Measurements from ENCODE around the gene TREML4.

Gene TREML4

DNA sequence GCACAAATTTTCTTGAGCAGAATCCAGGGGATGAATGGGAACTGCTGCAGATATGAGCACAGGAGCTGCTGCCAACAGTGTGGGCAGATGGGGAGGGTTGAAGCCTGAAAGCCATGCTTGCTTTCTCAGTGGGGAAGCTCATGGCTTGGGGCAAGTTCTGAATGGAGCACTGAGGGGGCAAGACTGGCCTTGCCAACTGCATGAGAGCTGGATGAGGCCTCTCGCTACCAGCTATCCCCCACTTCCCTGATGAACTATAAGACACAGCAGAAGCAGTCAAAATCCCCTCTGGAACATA lies 30.0 kb downstream of the TREML4 start:
- H3K9me3 ChIP-seq (ENCODE audit: control extremely low read depth in 1 of 5, control insufficient read depth in 4 of 5, insufficient read depth in 2 of 5, low read depth in 1 of 5, low read length in 4 of 5), result peaks cover 3 to 32% (median 3%) of the 10 kb centered on the region in 5 experiments
- H3K27ac ChIP-seq (ENCODE audit: insufficient read depth in 1 of 2, low read depth in 1 of 2, low read length in 2 of 2, poor library complexity in 1 of 2, severe bottlenecking in 2 of 2), result no peak overlapping the region
- no CpG with 5 or more reads among the region's 1 CpG for WGBS (ENCODE audit: insufficient coverage)
- no peak for DNase-seq
- no peak overlapping the region for H3K4me3 ChIP-seq (ENCODE audit: control insufficient read depth in 1 of 7, extremely low read depth in 1 of 7, insufficient read depth in 4 of 7, low read depth in 2 of 7, low read length in 6 of 7)
- no peaks in the 10 kb centered on the region for H3K36me3 ChIP-seq (ENCODE audit: control insufficient read depth in 4 of 4, insufficient read depth in 4 of 4, low read length in 3 of 4)
- H3K4me1 ChIP-seq (ENCODE audit: control extremely low read depth in 1 of 4, control insufficient read depth in 4 of 4, insufficient read depth in 4 of 4, low read length in 3 of 4), result peaks cover 0 to 13% (median 0%) of the 10 kb centered on the region in 4 experiments
- POLR2A ChIA-PET, result no interaction called here
- no peaks in the 10 kb centered on the region for H3K27me3 ChIP-seq (replicated peaks in 2 of 5; ENCODE audit: control insufficient read depth in 4 of 5, insufficient read depth in 5 of 5, low read length in 4 of 5)
- CTCF ChIA-PET, result interaction anchor here (1.0 kb wide), 2 partner anchors 9 to 10 kb away, joined by 3 read pairs; no protein-coding TSS in a partner anchor

DNA sequence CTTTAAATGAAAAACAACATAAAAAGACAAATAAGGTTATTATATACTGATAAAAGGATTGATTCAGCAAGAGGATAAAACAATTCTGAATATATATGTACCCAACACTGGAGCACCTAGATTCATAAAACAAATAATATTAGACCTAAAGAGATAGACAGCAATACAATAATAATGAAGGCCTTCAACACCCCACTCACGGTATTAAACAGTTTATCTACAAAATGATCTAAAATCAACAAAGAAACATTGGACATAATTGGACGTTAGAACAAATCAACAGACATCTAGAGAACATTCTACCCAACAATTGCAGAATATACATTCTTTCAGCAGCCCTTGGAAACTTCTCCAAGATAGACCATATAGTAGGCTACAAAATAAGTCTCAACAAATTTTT lies 34.3 kb downstream of the TREML4 start:
- ChIA-PET POLR2A (no interaction called here), CTCF (interaction anchor here (1.5 kb wide), 1 partner anchor 16 kb away, joined by 3 read pairs; no protein-coding TSS in a partner anchor)
- no peaks in the 10 kb centered on the region for H3K27me3 ChIP-seq (replicated peaks in 2 of 5; ENCODE audit: control insufficient read depth in 4 of 5, insufficient read depth in 5 of 5, low read length in 4 of 5)
- peaks cover 3 to 39% (median 6%) of the 10 kb centered on the region in 5 experiments for H3K9me3 ChIP-seq (ENCODE audit: control extremely low read depth in 1 of 5, control insufficient read depth in 4 of 5, insufficient read depth in 2 of 5, low read depth in 1 of 5, low read length in 4 of 5)
- no peaks in the 10 kb centered on the region for H3K36me3 ChIP-seq (ENCODE audit: control insufficient read depth in 4 of 4, insufficient read depth in 4 of 4, low read length in 3 of 4)
- H3K4me3 ChIP-seq (ENCODE audit: control insufficient read depth in 1 of 7, extremely low read depth in 1 of 7, insufficient read depth in 4 of 7, low read depth in 2 of 7, low read length in 6 of 7), result no peak overlapping the region
- DNase-seq, result no peak
- no peaks in the 10 kb centered on the region for H3K4me1 ChIP-seq (ENCODE audit: control extremely low read depth in 1 of 4, control insufficient read depth in 4 of 4, insufficient read depth in 4 of 4, low read length in 3 of 4)
- WGBS (ENCODE audit: insufficient coverage), result 92% methylated on average over 2 of the region's 2 CpGs
- H3K27ac ChIP-seq (ENCODE audit: insufficient read depth in 1 of 2, low read depth in 1 of 2, low read length in 2 of 2, poor library complexity in 1 of 2, severe bottlenecking in 2 of 2), result no peak overlapping the region

- WGBS (ENCODE audit: insufficient coverage), result no CpG with 5 or more reads among the region's 1 CpG
- no peaks in the 10 kb centered on the region for H3K4me1 ChIP-seq (ENCODE audit: control extremely low read depth in 1 of 4, control insufficient read depth in 4 of 4, insufficient read depth in 4 of 4, low read length in 3 of 4)
- no peak overlapping the region for H3K4me3 ChIP-seq (ENCODE audit: control insufficient read depth in 1 of 7, extremely low read depth in 1 of 7, insufficient read depth in 4 of 7, low read depth in 2 of 7, low read length in 6 of 7)
- no peak for DNase-seq
- no peak overlapping the region for H3K27ac ChIP-seq (ENCODE audit: insufficient read depth in 1 of 2, low read depth in 1 of 2, low read length in 2 of 2, poor library complexity in 1 of 2, severe bottlenecking in 2 of 2)
- H3K27me3 ChIP-seq (replicated peaks in 2 of 5; ENCODE audit: control insufficient read depth in 4 of 5, insufficient read depth in 5 of 5, low read length in 4 of 5), result no peaks in the 10 kb centered on the region
- peaks cover 3 to 37% (median 6%) of the 10 kb centered on the region in 5 experiments for H3K9me3 ChIP-seq (ENCODE audit: control extremely low read depth in 1 of 5, control insufficient read depth in 4 of 5, insufficient read depth in 2 of 5, low read depth in 1 of 5, low read length in 4 of 5)
- no peaks in the 10 kb centered on the region for H3K36me3 ChIP-seq (ENCODE audit: control insufficient read depth in 4 of 4, insufficient read depth in 4 of 4, low read length in 3 of 4)
- POLR2A ChIA-PET, result no interaction called here
- CTCF ChIA-PET, result no interaction called here
Observed at GRCh38 chr6:41263267-41263666, 35.1 kb downstream of the TREML4 start.

GRCh38 chr6:41266541-41266940 lies 38.4 kb downstream of the TREML4 start:
- Histone ChIP-seq H3K27ac (ENCODE audit: insufficient read depth in 1 of 2, low read depth in 1 of 2, low read length in 2 of 2, poor library complexity in 1 of 2, severe bottlenecking in 2 of 2) (no peak overlapping the region), H3K27me3 (replicated peaks in 2 of 5; ENCODE audit: control insufficient read depth in 4 of 5, insufficient read depth in 5 of 5, low read length in 4 of 5) (no peaks in the 10 kb centered on the region), H3K9me3 (ENCODE audit: control extremely low read depth in 1 of 5, control insufficient read depth in 4 of 5, insufficient read depth in 2 of 5, low read depth in 1 of 5, low read length in 4 of 5) (peaks cover 3 to 17% (median 5%) of the 10 kb centered on the region in 5 experiments), H3K36me3 (ENCODE audit: control insufficient read depth in 4 of 4, insufficient read depth in 4 of 4, low read length in 3 of 4) (no peaks in the 10 kb centered on the region), H3K4me3 (ENCODE audit: control insufficient read depth in 1 of 7, extremely low read depth in 1 of 7, insufficient read depth in 4 of 7, low read depth in 2 of 7, low read length in 6 of 7) (no peak overlapping the region), H3K4me1 (ENCODE audit: control extremely low read depth in 1 of 4, control insufficient read depth in 4 of 4, insufficient read depth in 4 of 4, low read length in 3 of 4) (peaks cover 3 to 6% (median 4%) of the 10 kb centered on the region in 4 experiments)
- DNase-seq, result no peak
- POLR2A ChIA-PET, result no interaction called here
- CTCF ChIA-PET, result interaction anchor here (1.1 kb wide), 1 partner anchor 8 kb away, joined by 3 read pairs; no protein-coding TSS in a partner anchor

DNA sequence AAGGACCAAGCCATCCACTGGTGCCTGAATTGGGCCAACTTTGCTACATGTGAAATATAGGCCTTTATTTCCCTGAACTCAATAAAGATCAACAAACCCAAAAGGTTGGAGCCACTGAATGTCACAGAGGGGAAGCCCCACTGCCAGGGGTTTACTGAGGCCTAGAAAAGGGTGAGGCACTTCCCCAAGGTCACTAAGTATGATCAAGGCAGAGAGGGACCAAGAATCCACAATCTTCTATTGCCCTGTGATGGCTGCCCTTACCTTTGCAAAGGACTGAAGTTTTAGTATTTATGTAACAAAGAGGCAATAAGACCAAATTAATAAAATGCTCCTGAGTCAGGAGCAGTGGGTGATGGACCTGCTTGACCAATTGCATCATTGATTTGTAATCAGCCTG lies 40.3 kb downstream of the TREML4 start:
- Histone ChIP-seq H3K4me3 (ENCODE audit: control insufficient read depth in 1 of 7, extremely low read depth in 1 of 7, insufficient read depth in 4 of 7, low read depth in 2 of 7, low read length in 6 of 7) (no peak overlapping the region), H3K27ac (ENCODE audit: insufficient read depth in 1 of 2, low read depth in 1 of 2, low read length in 2 of 2, poor library complexity in 1 of 2, severe bottlenecking in 2 of 2) (no peak overlapping the region), H3K4me1 (ENCODE audit: control extremely low read depth in 1 of 4, control insufficient read depth in 4 of 4, insufficient read depth in 4 of 4, low read length in 3 of 4) (peaks cover 6 to 18% (median 12%) of the 10 kb centered on the region in 4 experiments), H3K27me3 (replicated peaks in 2 of 5; ENCODE audit: control insufficient read depth in 4 of 5, insufficient read depth in 5 of 5, low read length in 4 of 5) (no peaks in the 10 kb centered on the region), H3K9me3 (ENCODE audit: control extremely low read depth in 1 of 5, control insufficient read depth in 4 of 5, insufficient read depth in 2 of 5, low read depth in 1 of 5, low read length in 4 of 5) (peaks cover 0 to 4% (median 2%) of the 10 kb centered on the region in 5 experiments), H3K36me3 (ENCODE audit: control insufficient read depth in 4 of 4, insufficient read depth in 4 of 4, low read length in 3 of 4) (no peaks in the 10 kb centered on the region)
- ChIA-PET CTCF (interaction anchor here (1.2 kb wide), 1 partner anchor 18 kb away, joined by 4 read pairs; no protein-coding TSS in a partner anchor), POLR2A (interaction anchor here (0.6 kb wide), 1 partner anchor 40 kb away, joined by 5 read pairs; no protein-coding TSS in a partner anchor)
- no peak for DNase-seq

- no peak for DNase-seq
- H3K4me3 ChIP-seq (ENCODE audit: control insufficient read depth in 1 of 7, extremely low read depth in 1 of 7, insufficient read depth in 4 of 7, low read depth in 2 of 7, low read length in 6 of 7), result no peak overlapping the region
- CTCF ChIA-PET, result interaction anchor here (1.2 to 1.5 kb wide), 3 partner anchors 9 to 86 kb away, joined by 3 to 8 read pairs (median 4); no protein-coding TSS in a partner anchor
- H3K36me3 ChIP-seq (ENCODE audit: control insufficient read depth in 4 of 4, insufficient read depth in 4 of 4, low read length in 3 of 4), result no peaks in the 10 kb centered on the region
- no peaks in the 10 kb centered on the region for H3K9me3 ChIP-seq (ENCODE audit: control extremely low read depth in 1 of 5, control insufficient read depth in 4 of 5, insufficient read depth in 2 of 5, low read depth in 1 of 5, low read length in 4 of 5)
- POLR2A ChIA-PET, result interaction anchor here (0.6 kb wide), 1 partner anchor 39 kb away, joined by 5 read pairs; no protein-coding TSS in a partner anchor
- no peaks in the 10 kb centered on the region for H3K27me3 ChIP-seq (replicated peaks in 2 of 5; ENCODE audit: control insufficient read depth in 4 of 5, insufficient read depth in 5 of 5, low read length in 4 of 5)
- WGBS (ENCODE audit: insufficient coverage), result 100% methylated on average over 1 of the region's 2 CpGs
- peaks cover 6 to 18% (median 12%) of the 10 kb centered on the region in 4 experiments for H3K4me1 ChIP-seq (ENCODE audit: control extremely low read depth in 1 of 4, control insufficient read depth in 4 of 4, insufficient read depth in 4 of 4, low read length in 3 of 4)
- H3K27ac ChIP-seq (ENCODE audit: insufficient read depth in 1 of 2, low read depth in 1 of 2, low read length in 2 of 2, poor library complexity in 1 of 2, severe bottlenecking in 2 of 2), result no peak overlapping the region
Observed at GRCh38 chr6:41269166-41269565, 41.0 kb downstream of the TREML4 start.

GRCh38 chr6:41269716-41270115 lies 41.6 kb downstream of the TREML4 start:
- POLR2A ChIA-PET, result no interaction called here
- CTCF ChIA-PET, result interaction anchor here (1.2 to 1.5 kb wide), 3 partner anchors 9 to 87 kb away, joined by 3 to 8 read pairs (median 4); no protein-coding TSS in a partner anchor
- no peak for DNase-seq
- H3K4me3 ChIP-seq (ENCODE audit: control insufficient read depth in 1 of 7, extremely low read depth in 1 of 7, insufficient read depth in 4 of 7, low read depth in 2 of 7, low read length in 6 of 7), result no peak overlapping the region
- no peaks in the 10 kb centered on the region for H3K27me3 ChIP-seq (replicated peaks in 2 of 5; ENCODE audit: control insufficient read depth in 4 of 5, insufficient read depth in 5 of 5, low read length in 4 of 5)
- H3K27ac ChIP-seq (ENCODE audit: insufficient read depth in 1 of 2, low read depth in 1 of 2, low read length in 2 of 2, poor library complexity in 1 of 2, severe bottlenecking in 2 of 2), result no peak overlapping the region
- H3K4me1 ChIP-seq (ENCODE audit: control extremely low read depth in 1 of 4, control insufficient read depth in 4 of 4, insufficient read depth in 4 of 4, low read length in 3 of 4), result peaks cover 6 to 19% (median 12%) of the 10 kb centered on the region in 4 experiments
- no peaks in the 10 kb centered on the region for H3K36me3 ChIP-seq (ENCODE audit: control insufficient read depth in 4 of 4, insufficient read depth in 4 of 4, low read length in 3 of 4)
- H3K9me3 ChIP-seq (ENCODE audit: control extremely low read depth in 1 of 5, control insufficient read depth in 4 of 5, insufficient read depth in 2 of 5, low read depth in 1 of 5, low read length in 4 of 5), result no peaks in the 10 kb centered on the region
- 100% methylated on average over 4 of the region's 4 CpGs for WGBS (ENCODE audit: insufficient coverage)
